Neural progenitor cell (in vitro differentiated cells): Measurements from ENCODE around the gene TXNDC17.

Source experiments
- EZH2 ChIP-seq: fragments of 200-600 bp; sonication (generic); IDR thresholded peaks from 2 replicates; pipeline ENCODE4 v1.6.1; 2017; ENCODE audit warnings: antibody characterized with exemption, mild to moderate bottlenecking, moderate library complexity
- EZH2phosphoT487 ChIP-seq: fragments of 200-600 bp; sonication (generic); IDR thresholded peaks from 2 replicates; pipeline ENCODE4 v1.6.1; 2017; ENCODE audit warnings: antibody characterized with exemption
- TF ChIP-seq, protein P1 (sequence below): fragments of 200-600 bp; sonication (generic); IDR thresholded peaks from 2 replicates; pipeline ENCODE4 v1.5.1; 2017; ENCODE audit warnings: antibody characterized with exemption, mild to moderate bottlenecking

DNA sequence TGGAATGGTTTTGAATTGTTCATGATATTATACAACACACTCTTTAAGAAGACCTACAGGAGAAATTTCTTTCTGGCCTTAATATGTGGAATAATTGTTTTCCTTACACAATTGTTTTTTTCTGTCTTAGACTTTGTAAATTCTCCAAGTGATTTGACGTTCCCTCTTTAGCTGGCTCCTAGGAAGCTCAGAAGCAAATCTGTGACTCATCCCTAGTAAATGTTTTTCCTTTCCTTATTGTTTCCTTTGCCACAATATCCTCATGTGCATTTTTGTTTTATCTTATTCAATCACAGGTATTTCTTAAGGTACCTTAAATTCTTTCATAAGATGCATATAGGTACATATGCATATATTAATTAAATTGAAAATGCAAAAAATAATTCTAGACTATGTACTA lies 13.8 kb upstream of the TXNDC17 start:
- TF ChIP-seq, protein P1, sequence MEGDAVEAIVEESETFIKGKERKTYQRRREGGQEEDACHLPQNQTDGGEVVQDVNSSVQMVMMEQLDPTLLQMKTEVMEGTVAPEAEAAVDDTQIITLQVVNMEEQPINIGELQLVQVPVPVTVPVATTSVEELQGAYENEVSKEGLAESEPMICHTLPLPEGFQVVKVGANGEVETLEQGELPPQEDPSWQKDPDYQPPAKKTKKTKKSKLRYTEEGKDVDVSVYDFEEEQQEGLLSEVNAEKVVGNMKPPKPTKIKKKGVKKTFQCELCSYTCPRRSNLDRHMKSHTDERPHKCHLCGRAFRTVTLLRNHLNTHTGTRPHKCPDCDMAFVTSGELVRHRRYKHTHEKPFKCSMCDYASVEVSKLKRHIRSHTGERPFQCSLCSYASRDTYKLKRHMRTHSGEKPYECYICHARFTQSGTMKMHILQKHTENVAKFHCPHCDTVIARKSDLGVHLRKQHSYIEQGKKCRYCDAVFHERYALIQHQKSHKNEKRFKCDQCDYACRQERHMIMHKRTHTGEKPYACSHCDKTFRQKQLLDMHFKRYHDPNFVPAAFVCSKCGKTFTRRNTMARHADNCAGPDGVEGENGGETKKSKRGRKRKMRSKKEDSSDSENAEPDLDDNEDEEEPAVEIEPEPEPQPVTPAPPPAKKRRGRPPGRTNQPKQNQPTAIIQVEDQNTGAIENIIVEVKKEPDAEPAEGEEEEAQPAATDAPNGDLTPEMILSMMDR, result no peak
- no peak for TF ChIP-seq EZH2
- TF ChIP-seq EZH2phosphoT487, result no peak
